H1 (cell line): ENCODE results near the gene ME1. TPM values are rescaled to one million over a fixed set of nuclear protein-coding genes. Genes with fewer than 3 reads are reported as not detected.

Experiments used
- CTCF ChIA-PET: fragments of 300-600 bp; sonication (Branson Sonifier 250); formaldehyde crosslinking; loops from one replicate; lab custom pipeline; 2021; ENCODE audit not compliant: partially characterized antibody; lab: Charles Lee
- POLR2A ChIA-PET: fragments of 300-600 bp; sonication (Branson Sonifier 250); formaldehyde crosslinking; loops from one replicate; lab custom pipeline; 2021; ENCODE audit warnings: inconsistent platforms; ENCODE audit not compliant: partially characterized antibody; lab: Charles Lee
- DNase-seq, 2 experiments: peaks; one replicate each; pipeline versions ENCODE4 v3.0.0 to v3.0.0-alpha.2; 2010 to 2022; ENCODE audit warnings: low spot score in 2 of 2, low read depth in 1 of 2, mixed read lengths in 1 of 2
- FAIRE-seq: peaks from 2 replicates; lab custom pipeline; 2011; peaks lifted over from hg19 to GRCh38; lab: Jason Lieb, UNC
- H2AFZ ChIP-seq: 2 replicates; pipeline ENCODE4 v1.8.1; 2012; ENCODE audit warnings: low read length, inconsistent platforms
- H2AK5ac ChIP-seq: 2 replicates; pipeline ENCODE4 v1.6.1; 2013; ENCODE audit warnings: low read depth, low read length
- H2BK120ac ChIP-seq: replicated peaks from 2 replicates; pipeline ENCODE3; 2013; ENCODE audit warnings: low read depth, low read length, inconsistent platforms
- H2BK12ac ChIP-seq: 2 replicates; pipeline ENCODE4 v1.6.1; 2013; ENCODE audit warnings: low read depth, low read length
- H2BK15ac ChIP-seq: 2 replicates; pipeline ENCODE4 v1.6.1; 2013; ENCODE audit warnings: low read length
- H2BK20ac ChIP-seq: 2 replicates; pipeline ENCODE4 v1.6.1; 2013; ENCODE audit warnings: low read length
- H2BK5ac ChIP-seq: 2 replicates; pipeline ENCODE4 v1.6.1; 2013; ENCODE audit warnings: low read depth, low read length
- H3K14ac ChIP-seq: 2 replicates; pipeline ENCODE4 v1.6.1; 2013; ENCODE audit warnings: inconsistent platforms; ENCODE audit not compliant: insufficient read length
- H3K18ac ChIP-seq: 2 replicates; pipeline ENCODE4 v1.6.1; 2013; ENCODE audit warnings: low read length; ENCODE audit errors: extremely low read depth
- H3K23ac ChIP-seq: 2 replicates; pipeline ENCODE4 v1.6.1; 2013; ENCODE audit warnings: inconsistent platforms; ENCODE audit not compliant: insufficient read length
- H3K23me2 ChIP-seq: 2 replicates; pipeline ENCODE4 v1.6.1; 2013; ENCODE audit warnings: low read depth, low read length
- H3K27ac ChIP-seq: 2 replicates; pipeline ENCODE4 v1.6.1; 2011; ENCODE audit warnings: low read depth, low read length, inconsistent platforms
- H3K27me3 ChIP-seq, 4 experiments: replicated peaks in 1 of 4; 1 replicate in 1 of 4; 2 replicates in 3 of 4; pipeline versions ENCODE4 v1.6.1 to v1.8.1; 2011 to 2013; ENCODE audit warnings: low read length in 3 of 4, mild to moderate bottlenecking in 3 of 4, inconsistent platforms in 2 of 4, mixed read lengths in 2 of 4, moderate library complexity in 1 of 4; ENCODE audit not compliant: control insufficient read depth in 3 of 4, insufficient read depth in 3 of 4; ENCODE audit errors: extremely low read depth in 1 of 4
- H3K36me3 ChIP-seq, 4 experiments: 2 replicates each; pipeline versions ENCODE4 v1.6.1 to v1.8.1; 2011 to 2013; ENCODE audit warnings: mild to moderate bottlenecking in 4 of 4, low read length in 3 of 4, moderate library complexity in 2 of 4, control low read depth in 1 of 4, inconsistent platforms in 1 of 4; ENCODE audit not compliant: insufficient read depth in 4 of 4, control insufficient read depth in 2 of 4
- H3K4ac ChIP-seq: replicated peaks from 2 replicates; pipeline ENCODE3; 2013; ENCODE audit warnings: low read length, low read depth, mixed read lengths, inconsistent platforms; ENCODE audit not compliant: insufficient read length
- H3K4me1 ChIP-seq, 4 experiments: replicated peaks in 1 of 4; 1 replicate in 1 of 4; 2 replicates in 3 of 4; pipeline versions ENCODE4 v1.6.1 to v1.8.1; 2011 to 2013; ENCODE audit warnings: low read length in 3 of 4, inconsistent platforms in 2 of 4, mixed read lengths in 1 of 4; ENCODE audit not compliant: insufficient read depth in 4 of 4, control insufficient read depth in 3 of 4
- H3K4me2 ChIP-seq, 2 experiments: 2 replicates each; pipeline versions ENCODE4 v1.6.1 to v1.8.1; 2011 to 2013; ENCODE audit warnings: low read depth in 2 of 2, low read length in 2 of 2, control low read depth in 1 of 2, inconsistent platforms in 1 of 2, mild to moderate bottlenecking in 1 of 2; ENCODE audit not compliant: insufficient read depth in 1 of 2
- H3K4me3 ChIP-seq, 4 experiments: fragments of 200-600, 300-600 bp in 1 of 4; sonication (generic), shearing (Covaris generic), sonication (Bioruptor Twin) in 1 of 4; 2 replicates each; pipeline versions ENCODE4 v1.5.1 to v1.8.1; 2011 to 2016; ENCODE audit warnings: low read length in 4 of 4, low read depth in 3 of 4, control low read depth in 2 of 4, inconsistent platforms in 2 of 4, mild to moderate bottlenecking in 2 of 4, mixed read lengths in 1 of 4, moderate library complexity in 1 of 4; ENCODE audit not compliant: insufficient read depth in 2 of 4; ENCODE audit errors: extremely low read depth in 1 of 4
- H3K56ac ChIP-seq: replicated peaks from 2 replicates; pipeline ENCODE3; 2013; ENCODE audit warnings: low read depth, mild to moderate bottlenecking, mixed read lengths, low read length, inconsistent platforms; ENCODE audit not compliant: insufficient read length
- H3K79me1 ChIP-seq: 2 replicates; pipeline ENCODE4 v1.6.1; 2013; ENCODE audit warnings: low read depth, low read length, control low read depth
- H3K79me2 ChIP-seq, 2 experiments: 2 replicates each; pipeline versions ENCODE4 v1.6.1 to v1.8.1; 2012 to 2013; ENCODE audit warnings: low read length in 2 of 2, mild to moderate bottlenecking in 2 of 2, inconsistent platforms in 1 of 2; ENCODE audit not compliant: insufficient read depth in 2 of 2, control insufficient read depth in 1 of 2
- H3K9ac ChIP-seq, 4 experiments: replicated peaks in 1 of 4; 1 replicate in 1 of 4; 2 replicates in 3 of 4; pipeline versions ENCODE4 v1.6.1 to v1.8.1; 2011 to 2013; ENCODE audit warnings: low read depth in 3 of 4, low read length in 3 of 4, control low read depth in 2 of 4, mild to moderate bottlenecking in 2 of 4, moderate library complexity in 2 of 4, inconsistent platforms in 1 of 4; ENCODE audit errors: extremely low read depth in 1 of 4
- H3K9me3 ChIP-seq, 2 experiments: 2 replicates each; pipeline versions ENCODE4 v1.6.1 to v1.8.1; 2012 to 2013; ENCODE audit warnings: mild to moderate bottlenecking in 2 of 2, moderate library complexity in 2 of 2, control low read depth in 1 of 2, inconsistent platforms in 1 of 2, low read depth in 1 of 2, low read length in 1 of 2, mixed read lengths in 1 of 2; ENCODE audit not compliant: insufficient read depth in 2 of 2
- H4K20me1 ChIP-seq, 2 experiments: replicated peaks in 1 of 2; 2 replicates each; pipeline versions ENCODE3 to v1.8.1; 2011 to 2013; ENCODE audit warnings: inconsistent platforms in 2 of 2, low read length in 2 of 2, mild to moderate bottlenecking in 1 of 2; ENCODE audit not compliant: insufficient read depth in 2 of 2, control insufficient read depth in 1 of 2
- H4K5ac ChIP-seq: 2 replicates; pipeline ENCODE4 v1.6.1; 2013; ENCODE audit warnings: low read length, low read depth, mixed read lengths, inconsistent platforms; ENCODE audit not compliant: insufficient read length
- H4K8ac ChIP-seq: 2 replicates; pipeline ENCODE4 v1.8.0; 2013; ENCODE audit warnings: mild to moderate bottlenecking, moderate library complexity, low read length, inconsistent platforms; ENCODE audit not compliant: insufficient read depth; ENCODE audit errors: extremely low read depth
- H4K91ac ChIP-seq: replicated peaks from 2 replicates; pipeline ENCODE3; 2013; ENCODE audit warnings: low read length, mixed read lengths, inconsistent platforms; ENCODE audit not compliant: insufficient read length
- SAP30 ChIP-seq: fragments of 300-600 bp; sonication (generic); IDR thresholded peaks from 2 replicates; pipeline ENCODE4 v1.7.1; 2012; ENCODE audit warnings: low read length, moderate library complexity, mild to moderate bottlenecking, inconsistent platforms; ENCODE audit not compliant: insufficient read depth, insufficient replicate concordance
- SRF ChIP-seq: IDR thresholded peaks from 2 replicates; pipeline ENCODE4 v1.6.1; 2011; ENCODE audit warnings: mild to moderate bottlenecking, low read depth, low read length, moderate library complexity
- WGBS, 2 experiments: shearing (Covaris generic) in 1 of 2; methylation state at CpG; one replicate each; pipeline versions ENCODE4 v1.1.6 to v1.1.7; 2013 to 2015; ENCODE audit warnings: low lambda C conversion rate in 2 of 2, mixed read lengths in 2 of 2, inconsistent platforms in 1 of 2, low coverage in 1 of 2, missing lambda C conversion rate in 1 of 2; ENCODE audit not compliant: insufficient replicate concordance in 2 of 2, insufficient coverage in 1 of 2, insufficient read length in 1 of 2; ENCODE audit errors: extremely low coverage in 1 of 2, missing lambda C conversion rate in 1 of 2; 5-methylcytosine and 5-hydroxymethylcytosine counted together
- polyA plus RNA-seq, 7 experiments: library from polyadenylated mRNA; depleted of rRNA in 3 of 7; stranded (reverse) in 5 of 7; unstranded in 2 of 7; fragments of >200 nt in 5 of 7; fragments of 200-250 nt in 2 of 7; gene quantifications; 1 replicate in 5 of 7; 2 replicates in 1 of 7; 4 replicates in 1 of 7; pipeline versions ENCODE4 v1.2.1 to v1.2.3, GENCODE V29; 2011 to 2013; ENCODE audit warnings: missing spikeins in 2 of 7, mixed read lengths in 2 of 7
- total RNA-seq: library from RNA; stranded (reverse); fragmentation: NEBNext Ultra II Directional; extraction: Animal tissue kit (Norgen Biotek cat#: 25700); gene quantifications from 2 replicates; pipeline ENCODE4 v1.2.1, GENCODE V29; 2021

Gene ME1
- total and polyA plus RNA-seq, 2 of the 8 experiments (the other 6 are each of a cell fraction or from before 2014, with no cell fraction given): 1.3 to 3.9 TPM

- no peak overlapping the region for H2BK20ac ChIP-seq
- no peak overlapping the region for H3K56ac ChIP-seq
- no peak overlapping the region for H2BK12ac ChIP-seq
- peaks cover 0 to 2% of the 10 kb centered on the region in 2 experiments for H4K20me1 ChIP-seq
- ChIA-PET POLR2A (interaction anchor here (0.7 to 1.2 kb wide), 3 partner anchors 9 to 159 kb away, joined by 3 to 6 read pairs (median 3); no protein-coding TSS in a partner anchor), CTCF (interaction anchor here (1.4 to 1.7 kb wide), 3 partner anchors 12 to 102 kb away, joined by 3 to 6 read pairs (median 5); partner anchors contain the start of gene UBE3D)
- H3K36me3 ChIP-seq: peaks cover 9 to 78% (median 52%) of the 10 kb centered on the region in 4 experiments; a peak in 7 of 8 replicates
- no peaks in the 10 kb centered on the region for H3K23me2 ChIP-seq
- H3K27me3 ChIP-seq: no peaks in the 10 kb centered on the region
- no peaks in the 10 kb centered on the region for H3K4me1 ChIP-seq
- no peaks in the 10 kb centered on the region for H3K79me2 ChIP-seq
- no peak overlapping the region for H3K23ac ChIP-seq
- no peak overlapping the region for H4K5ac ChIP-seq
- no peak overlapping the region for H4K8ac ChIP-seq
- TF ChIP-seq SRF (peak; percentile 61), SAP30 (no peak)
- no peak overlapping the region for H3K27ac ChIP-seq
- H3K4me3 ChIP-seq: no peak overlapping the region
- H3K18ac ChIP-seq: no peak overlapping the region
- H2BK120ac ChIP-seq: no peak overlapping the region
- H2BK15ac ChIP-seq: no peak overlapping the region
- WGBS, 2 experiments: 87% methylated on average over 5 of the region's 5 CpGs; no CpG with 5 or more reads in 1 of the 2 experiments
- H3K79me1 ChIP-seq: no peaks in the 10 kb centered on the region; the same call in 1 of the 2 replicates
- no peak overlapping the region for H3K9ac ChIP-seq
- H3K14ac ChIP-seq: no peak overlapping the region
- DNase-seq: no peak
- no peak overlapping the region for H4K91ac ChIP-seq
- no peak overlapping the region for H2BK5ac ChIP-seq
- no peak overlapping the region for H2AK5ac ChIP-seq
- FAIRE-seq: no peak
- H3K9me3 ChIP-seq: no peaks in the 10 kb centered on the region
- no peak overlapping the region for H3K4me2 ChIP-seq
- no peak overlapping the region for H2AFZ ChIP-seq
- no peak overlapping the region for H3K4ac ChIP-seq
Measured at GRCh38 chr6:83167726-83168278, 263.0 kb downstream of the ME1 start.

Other genes with a start within 250 kb of the ME1 start
- 55.2 and 60.5 TPM in 2 replicates for gene PGM3, start 237.8 kb downstream of the ME1 start, total RNA-seq
- gene PGM3, start 237.8 kb downstream of the ME1 start, polyA plus RNA-seq (2011; rRNA removed): 6.5 and 14.5 TPM in 2 replicates
- 3.3 and 3.6 TPM in 2 replicates for gene RWDD2A, start 237.7 kb downstream of the ME1 start, total RNA-seq
- 1.5 and 2.1 TPM in 2 replicates for gene RWDD2A, start 237.7 kb downstream of the ME1 start, polyA plus RNA-seq (2011; rRNA removed)
- 2.3 and 2.9 TPM in 2 replicates for gene PRSS35, start 81.5 kb upstream of the ME1 start, total RNA-seq
- gene PRSS35, start 81.5 kb upstream of the ME1 start, polyA plus RNA-seq (2011; rRNA removed): 0.58 and 1.3 TPM in 2 replicates